A673 (cell line): ENCODE measurements around the gene VSIR.

ENCODE experiments used
- CTCF ChIP-seq: fragments of 300-800, 200-600 bp; sonication (generic); conservative IDR thresholded peaks from 2 replicates; pipeline ENCODE4 v1.5.1; 2017; ENCODE audit warnings: low read depth, mild to moderate bottlenecking, antibody characterized with exemption, low read length, moderate library complexity, mixed read lengths
- EZH2 ChIP-seq: fragments of 200-600 bp; sonication (generic); IDR thresholded peaks from 2 replicates; pipeline ENCODE4 v1.6.1; 2017; ENCODE audit warnings: borderline replicate concordance, low read depth, mild to moderate bottlenecking, mixed read lengths, antibody characterized with exemption, low read length; ENCODE audit not compliant: poor library complexity, severe bottlenecking

- TF ChIP-seq CTCF (no peak), EZH2 (no peak)
Measured at GRCh38 chr10:71807557-71808510, 34.5 kb upstream of the VSIR start.
